ENCODE results near the gene NSUN7.

The NSUN7 gene

DNA sequence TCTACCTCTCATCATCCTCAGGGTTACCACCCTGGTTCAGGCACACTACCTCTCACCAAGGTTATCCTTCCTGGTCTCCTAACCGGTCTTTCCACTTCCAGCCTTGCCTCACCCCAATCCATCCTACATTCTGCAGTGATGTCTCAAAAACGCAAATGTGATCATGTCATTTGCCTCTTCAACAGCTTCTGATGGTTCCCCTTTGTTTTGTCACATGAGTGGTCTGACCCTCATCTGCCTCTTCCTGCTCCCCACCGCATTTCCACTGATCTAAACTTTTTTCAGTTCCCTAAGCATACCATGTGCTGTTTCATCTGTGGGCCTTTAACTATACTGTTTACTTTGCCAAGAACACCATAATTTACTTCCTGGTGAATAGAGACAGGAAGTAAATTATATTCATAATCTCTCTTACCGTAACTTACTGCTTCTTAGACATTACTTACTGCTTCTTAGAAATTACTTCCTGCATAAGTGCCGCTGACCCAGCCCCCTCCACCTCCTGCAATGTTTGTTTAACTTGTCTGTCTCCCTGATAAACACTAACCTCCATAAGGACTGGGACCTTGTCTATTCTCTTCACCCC is 27.1 kb upstream of the NSUN7 start:
- H3K27ac Mint-ChIP-seq = no peak overlapping the region
- no peaks in the 10 kb centered on the region for H3K36me3 Mint-ChIP-seq (ENCODE audit: low read depth)
- peaks cover 3% of the 10 kb centered on the region for H3K27me3 Mint-ChIP-seq (ENCODE audit: low read depth)
- H3K4me3 Mint-ChIP-seq = no peak overlapping the region
- TF ChIP-seq, protein P1, sequence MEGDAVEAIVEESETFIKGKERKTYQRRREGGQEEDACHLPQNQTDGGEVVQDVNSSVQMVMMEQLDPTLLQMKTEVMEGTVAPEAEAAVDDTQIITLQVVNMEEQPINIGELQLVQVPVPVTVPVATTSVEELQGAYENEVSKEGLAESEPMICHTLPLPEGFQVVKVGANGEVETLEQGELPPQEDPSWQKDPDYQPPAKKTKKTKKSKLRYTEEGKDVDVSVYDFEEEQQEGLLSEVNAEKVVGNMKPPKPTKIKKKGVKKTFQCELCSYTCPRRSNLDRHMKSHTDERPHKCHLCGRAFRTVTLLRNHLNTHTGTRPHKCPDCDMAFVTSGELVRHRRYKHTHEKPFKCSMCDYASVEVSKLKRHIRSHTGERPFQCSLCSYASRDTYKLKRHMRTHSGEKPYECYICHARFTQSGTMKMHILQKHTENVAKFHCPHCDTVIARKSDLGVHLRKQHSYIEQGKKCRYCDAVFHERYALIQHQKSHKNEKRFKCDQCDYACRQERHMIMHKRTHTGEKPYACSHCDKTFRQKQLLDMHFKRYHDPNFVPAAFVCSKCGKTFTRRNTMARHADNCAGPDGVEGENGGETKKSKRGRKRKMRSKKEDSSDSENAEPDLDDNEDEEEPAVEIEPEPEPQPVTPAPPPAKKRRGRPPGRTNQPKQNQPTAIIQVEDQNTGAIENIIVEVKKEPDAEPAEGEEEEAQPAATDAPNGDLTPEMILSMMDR (IDR thresholded peaks at IDR 0.05; ENCODE audit: unreplicated experiment in 3 of 3) = no peak
- H3K9me3 Mint-ChIP-seq = no peaks in the 10 kb centered on the region
- H3K4me1 Mint-ChIP-seq = peaks cover 6% of the 10 kb centered on the region

DNA sequence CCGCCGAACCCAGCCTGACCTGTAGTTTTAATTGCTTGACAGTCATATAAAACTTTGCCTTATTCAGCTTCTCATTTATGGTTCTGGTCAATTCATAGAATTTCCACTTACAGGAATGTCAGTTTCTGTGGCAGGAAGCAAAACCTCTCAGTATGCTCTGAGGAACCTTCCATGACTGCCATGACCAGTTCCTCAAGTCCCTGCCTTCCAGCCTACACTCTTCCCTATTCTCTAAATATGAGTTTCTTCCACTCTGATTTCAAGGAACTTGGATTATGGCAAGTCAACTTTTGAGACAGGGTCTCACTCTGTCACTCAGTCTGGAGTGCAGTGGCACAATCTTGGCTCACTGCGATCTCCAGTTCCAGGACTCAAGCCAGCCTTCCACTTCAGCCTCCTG is 26.0 kb upstream of the NSUN7 start:
- Mint-ChIP-seq H3K9me3 (no peaks in the 10 kb centered on the region), H3K36me3 (ENCODE audit: low read depth) (no peaks in the 10 kb centered on the region), H3K27me3 (ENCODE audit: low read depth) (peaks cover 3% of the 10 kb centered on the region), H3K4me1 (peaks cover 6% of the 10 kb centered on the region), H3K4me3 (no peak overlapping the region), H3K27ac (no peak overlapping the region)
- TF ChIP-seq, protein P1 (IDR thresholded peaks at IDR 0.05; ENCODE audit: unreplicated experiment in 3 of 3) = no peak

DNA sequence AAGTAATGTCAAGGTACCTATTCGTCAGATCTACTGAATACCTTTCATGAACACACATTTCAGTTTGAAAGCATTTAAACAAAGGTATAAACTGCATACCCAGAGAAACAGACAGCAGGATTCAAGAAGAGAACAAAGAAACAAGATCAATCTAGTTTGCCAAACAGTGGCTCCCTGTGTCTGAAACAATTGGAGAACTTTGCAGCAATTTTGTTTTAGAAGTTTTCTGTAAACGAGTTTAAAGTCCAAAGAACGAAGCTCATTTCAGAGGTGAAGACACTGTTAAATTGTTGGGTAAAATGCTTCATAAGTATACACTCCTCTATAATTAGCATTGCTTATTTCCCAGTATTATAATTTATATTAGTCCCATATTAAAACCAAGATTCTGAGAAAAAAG is 21.4 kb upstream of the NSUN7 start:
- no peak overlapping the region for H3K4me3 Mint-ChIP-seq
- peaks cover 7% of the 10 kb centered on the region for H3K4me1 Mint-ChIP-seq
- no peaks in the 10 kb centered on the region for H3K27me3 Mint-ChIP-seq (ENCODE audit: low read depth)
- TF ChIP-seq, protein P1 (IDR thresholded peaks at IDR 0.05; ENCODE audit: unreplicated experiment in 3 of 3) = no peak
- H3K27ac Mint-ChIP-seq = no peak overlapping the region
- H3K36me3 Mint-ChIP-seq (ENCODE audit: low read depth) = no peaks in the 10 kb centered on the region
- no peaks in the 10 kb centered on the region for H3K9me3 Mint-ChIP-seq

DNA sequence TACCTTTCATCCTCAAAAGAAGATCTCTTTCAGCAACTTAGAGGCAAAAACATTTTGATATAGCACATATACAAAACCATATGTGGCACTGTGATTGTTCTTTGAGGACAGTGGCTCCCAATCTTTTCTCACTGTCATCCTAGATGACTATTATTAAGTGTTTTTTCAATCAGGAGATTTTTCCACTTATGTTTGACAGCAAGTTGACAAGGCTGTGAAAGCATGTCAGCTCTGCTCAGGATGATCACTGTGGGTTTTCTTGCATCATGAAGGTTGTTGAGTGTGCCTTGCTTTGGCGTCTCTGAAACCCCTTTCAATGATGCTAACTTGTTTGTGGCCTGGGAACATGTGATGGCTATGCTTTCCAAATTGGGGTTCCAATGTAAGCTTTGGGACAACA is 20.2 kb upstream of the NSUN7 start:
- no peak overlapping the region for H3K27ac Mint-ChIP-seq
- no peaks in the 10 kb centered on the region for H3K36me3 Mint-ChIP-seq (ENCODE audit: low read depth)

DNA sequence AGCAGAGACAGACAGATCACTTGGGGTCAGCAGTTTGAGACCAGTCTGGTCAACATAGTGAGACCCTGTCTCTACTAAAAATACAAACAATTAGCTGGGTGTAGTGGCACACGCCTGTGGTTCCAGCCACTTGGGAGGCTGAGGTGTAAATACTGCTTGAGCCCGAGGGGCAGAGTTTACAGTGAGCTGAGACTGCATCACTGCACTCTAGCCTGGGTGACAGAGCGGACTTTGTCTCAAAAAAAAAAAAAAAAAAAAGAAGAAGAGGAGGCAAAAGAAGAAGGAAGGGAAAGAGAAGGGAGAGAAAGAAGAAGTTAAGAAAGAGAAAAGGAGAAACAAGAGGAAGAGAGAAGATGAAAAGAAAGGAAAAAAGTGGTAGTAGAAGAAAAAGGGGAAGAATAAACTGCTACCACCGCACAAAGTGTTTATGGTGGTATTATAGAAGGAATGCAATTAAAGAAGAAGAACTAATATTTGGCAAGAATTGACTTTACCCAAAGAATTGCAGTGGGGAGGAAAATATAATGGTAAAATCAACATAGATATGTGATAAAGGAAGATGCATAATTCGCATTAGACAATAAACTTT is 19.6 kb upstream of the NSUN7 start:
- TF ChIP-seq, protein P1 (IDR thresholded peaks at IDR 0.05; ENCODE audit: unreplicated experiment in 3 of 3) = no peak
- Mint-ChIP-seq H3K36me3 (ENCODE audit: low read depth) (no peaks in the 10 kb centered on the region), H3K27me3 (ENCODE audit: low read depth) (no peaks in the 10 kb centered on the region), H3K9me3 (no peaks in the 10 kb centered on the region), H3K4me3 (no peak overlapping the region), H3K4me1 (peaks cover 7% of the 10 kb centered on the region), H3K27ac (no peak overlapping the region)

More for the DNA sequence above, 20.2 kb upstream of the NSUN7 start:
- TF ChIP-seq, protein P1 (IDR thresholded peaks at IDR 0.05; ENCODE audit: unreplicated experiment in 3 of 3) = no peak
- Mint-ChIP-seq H3K9me3 (no peaks in the 10 kb centered on the region), H3K4me3 (no peak overlapping the region), H3K27me3 (ENCODE audit: low read depth) (no peaks in the 10 kb centered on the region), H3K4me1 (peaks cover 7% of the 10 kb centered on the region)

DNA sequence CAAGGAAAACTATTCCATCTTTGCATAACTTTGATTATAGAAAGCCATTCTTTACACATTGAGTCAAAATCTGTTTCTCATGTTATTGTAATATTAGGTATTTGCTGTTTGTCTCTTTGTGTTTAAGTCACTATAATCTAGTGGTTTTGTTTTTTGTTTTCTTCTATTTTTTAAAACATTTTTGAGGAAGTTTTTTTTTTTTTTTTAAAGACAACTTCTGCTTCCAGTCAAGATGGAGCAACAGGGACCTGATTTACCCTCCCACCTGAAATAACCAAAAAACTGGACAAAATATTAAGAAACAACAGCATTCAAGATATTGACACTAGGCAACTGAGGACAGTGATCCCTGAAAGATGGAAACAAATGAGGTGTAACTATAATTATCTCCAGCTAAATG is 18.4 kb upstream of the NSUN7 start:
- H3K27ac Mint-ChIP-seq = peak overlapping the region in 2 of 3 experiments; percentile 41 to 43
- TF ChIP-seq, protein P1 (IDR thresholded peaks at IDR 0.05; ENCODE audit: unreplicated experiment in 3 of 3) = no peak
- H3K4me3 Mint-ChIP-seq = no peak overlapping the region
- no peaks in the 10 kb centered on the region for H3K9me3 Mint-ChIP-seq
- peaks cover 7% of the 10 kb centered on the region for H3K4me1 Mint-ChIP-seq
- no peaks in the 10 kb centered on the region for H3K36me3 Mint-ChIP-seq (ENCODE audit: low read depth)
- H3K27me3 Mint-ChIP-seq (ENCODE audit: low read depth) = no peaks in the 10 kb centered on the region
